Glutamatergic neuron (in vitro differentiated cells): Measurements from ENCODE around the gene AP1G2. TPM values are rescaled to one million over a fixed set of nuclear protein-coding genes. Genes with fewer than 3 reads are reported as not detected.

Experiments
- DNase-seq: peaks from one replicate; pipeline ENCODE4 v3.0.0; 2022
- H3K27ac Mint-ChIP-seq: one replicate; pipeline ENCODE4 v1.8.0; 2020; ENCODE audit warnings: mild to moderate bottlenecking, mixed read lengths, inconsistent platforms; ENCODE audit not compliant: unreplicated experiment
- H3K27me3 Mint-ChIP-seq: one replicate; pipeline ENCODE4 v1.8.0; 2020; ENCODE audit warnings: mild to moderate bottlenecking, moderate library complexity, mixed read lengths, inconsistent platforms; ENCODE audit not compliant: unreplicated experiment
- H3K36me3 Mint-ChIP-seq: one replicate; pipeline ENCODE4 v1.8.0; 2020; ENCODE audit warnings: mild to moderate bottlenecking, mixed read lengths, inconsistent platforms; ENCODE audit not compliant: unreplicated experiment
- H3K4me1 Mint-ChIP-seq: one replicate; pipeline ENCODE4 v1.8.0; 2020; ENCODE audit warnings: mild to moderate bottlenecking, low read depth, mixed read lengths, inconsistent platforms; ENCODE audit not compliant: unreplicated experiment
- H3K4me3 Mint-ChIP-seq: one replicate; pipeline ENCODE4 v1.8.0; 2020; ENCODE audit warnings: mild to moderate bottlenecking, mixed read lengths, inconsistent platforms; ENCODE audit not compliant: unreplicated experiment
- H3K9me3 Mint-ChIP-seq: one replicate; pipeline ENCODE4 v1.8.0; 2020; ENCODE audit warnings: mild to moderate bottlenecking, moderate library complexity, mixed read lengths, inconsistent platforms; ENCODE audit not compliant: unreplicated experiment
- CTCF ChIP-seq: fragments of 200-600 bp; sonication (generic); IDR thresholded peaks from one replicate; pipeline ENCODE4 v1.5.0; 2021; ENCODE audit not compliant: partially characterized antibody, unreplicated experiment
- total RNA-seq: library from RNA; stranded (reverse); fragmentation: NEBNext Ultra II Directional; extraction: Animal tissue kit (Norgen Biotek cat#: 25700); gene quantifications from one replicate; pipeline ENCODE4 v1.2.1, GENCODE V29; 2021; ENCODE audit not compliant: unreplicated experiment

AP1G2 gene
- total RNA-seq, 1 donor from 2014 or later = 105 TPM

- no peak for DNase-seq
- peaks cover 23% of the 10 kb centered on the region for H3K4me1 Mint-ChIP-seq
- no peak for TF ChIP-seq CTCF
- H3K9me3 Mint-ChIP-seq = peaks cover 4% of the 10 kb centered on the region
- H3K27me3 Mint-ChIP-seq = peaks cover 9% of the 10 kb centered on the region
- H3K36me3 Mint-ChIP-seq = no peaks in the 10 kb centered on the region
- no peak overlapping the region for H3K4me3 Mint-ChIP-seq
- H3K27ac Mint-ChIP-seq = no peak overlapping the region
Measured at GRCh38 chr14:23514644-23514957, 53.0 kb downstream of the AP1G2 start.

GRCh38 chr14:23513818-23514643 lies 53.6 kb downstream of the AP1G2 start:
- H3K27ac Mint-ChIP-seq = no peak overlapping the region
- peaks cover 10% of the 10 kb centered on the region for H3K27me3 Mint-ChIP-seq
- no peak for DNase-seq
- H3K4me1 Mint-ChIP-seq = peaks cover 26% of the 10 kb centered on the region
- no peaks in the 10 kb centered on the region for H3K36me3 Mint-ChIP-seq
- TF ChIP-seq CTCF = no peak
- no peak overlapping the region for H3K4me3 Mint-ChIP-seq
- peaks cover 4% of the 10 kb centered on the region for H3K9me3 Mint-ChIP-seq

- Mint-ChIP-seq H3K36me3 (no peaks in the 10 kb centered on the region), H3K4me1 (peaks cover 23% of the 10 kb centered on the region), H3K27me3 (peaks cover 10% of the 10 kb centered on the region), H3K4me3 (no peak overlapping the region), H3K27ac (no peak overlapping the region), H3K9me3 (peaks cover 4% of the 10 kb centered on the region)
- TF ChIP-seq CTCF = no peak
- no peak for DNase-seq
Measured at GRCh38 chr14:23513005-23513817, 54.4 kb downstream of the AP1G2 start.

- H3K4me3 Mint-ChIP-seq = no peak overlapping the region
- no peak for DNase-seq
- peaks cover 16% of the 10 kb centered on the region for H3K4me1 Mint-ChIP-seq
- H3K9me3 Mint-ChIP-seq = peaks cover 4% of the 10 kb centered on the region
- H3K36me3 Mint-ChIP-seq = no peaks in the 10 kb centered on the region
- peaks cover 10% of the 10 kb centered on the region for H3K27me3 Mint-ChIP-seq
- H3K27ac Mint-ChIP-seq = no peak overlapping the region
- no peak for TF ChIP-seq CTCF
Measured at GRCh38 chr14:23512156-23512555, 55.4 kb downstream of the AP1G2 start.

Other genes starting within 250 kb of the AP1G2 start
- gene PABPN1, start 246.3 kb downstream of the AP1G2 start, total RNA-seq = 355 TPM
- 70.6 TPM for gene SLC22A17, start 214.9 kb downstream of the AP1G2 start, total RNA-seq
- gene EFS, start 202.6 kb downstream of the AP1G2 start, total RNA-seq = 90.4 TPM
- not detected for gene IL25, start 195.0 kb downstream of the AP1G2 start, total RNA-seq
- not detected for gene CMTM5, start 190.7 kb downstream of the AP1G2 start, total RNA-seq
- gene MYH6, start 159.5 kb downstream of the AP1G2 start, total RNA-seq = not detected
- not detected for gene MYH7, start 132.1 kb downstream of the AP1G2 start, total RNA-seq
- 46.5 TPM for gene NGDN, start 98.1 kb downstream of the AP1G2 start, total RNA-seq
- gene ZFHX2, start 16.0 kb downstream of the AP1G2 start, total RNA-seq = 39.1 TPM
- 19.3 TPM for gene THTPA, start 11.5 kb downstream of the AP1G2 start, total RNA-seq
- gene JPH4, start 11.0 kb upstream of the AP1G2 start, total RNA-seq = 52.7 TPM
- 0.42 TPM for gene DHRS2, start 68.6 kb upstream of the AP1G2 start, total RNA-seq